Measurements from ENCODE around the gene SLC37A3.

SLC37A3 gene

GRCh38 chr7:140384894-140385545, 13.3 kb downstream of the SLC37A3 start:
- no peaks in the 10 kb centered on the region for H3K9me3 ChIP-seq (ENCODE audit: severe bottlenecking)
- peaks cover 16% of the 10 kb centered on the region for H3K36me3 ChIP-seq
- no peak overlapping the region for H3K4me3 ChIP-seq (ENCODE audit: low read depth, low read length)
- TF ChIP-seq CTCF (IDR thresholded peaks at IDR 0.05; ENCODE audit: low read depth, low read length), result no peak
- no peak overlapping the region for H3K27ac ChIP-seq
- DNase-seq, result no peak
- no peaks in the 10 kb centered on the region for H3K27me3 ChIP-seq (ENCODE audit: insufficient read depth, low read depth, severe bottlenecking)

- Histone ChIP-seq H3K36me3 (peaks cover 25% of the 10 kb centered on the region), H3K27me3 (ENCODE audit: insufficient read depth, low read depth, severe bottlenecking) (no peaks in the 10 kb centered on the region), H3K4me3 (ENCODE audit: low read depth, low read length) (no peak overlapping the region), H3K27ac (no peak overlapping the region), H3K9me3 (ENCODE audit: severe bottlenecking) (no peaks in the 10 kb centered on the region)
- no peak for DNase-seq
- TF ChIP-seq CTCF (IDR thresholded peaks at IDR 0.05; ENCODE audit: low read depth, low read length), result no peak
Measured at GRCh38 chr7:140383954-140384713, 14.2 kb downstream of the SLC37A3 start.

- no peak for DNase-seq
- peaks cover 39% of the 10 kb centered on the region for H3K36me3 ChIP-seq
- no peak overlapping the region for H3K27ac ChIP-seq
- no peaks in the 10 kb centered on the region for H3K9me3 ChIP-seq (ENCODE audit: severe bottlenecking)
- H3K4me3 ChIP-seq (ENCODE audit: low read depth, low read length), result no peak overlapping the region
- H3K27me3 ChIP-seq (ENCODE audit: insufficient read depth, low read depth, severe bottlenecking), result no peaks in the 10 kb centered on the region
- no peak for TF ChIP-seq CTCF (IDR thresholded peaks at IDR 0.05; ENCODE audit: low read depth, low read length)
Measured at GRCh38 chr7:140375892-140376730, 22.2 kb downstream of the SLC37A3 start.

DNA sequence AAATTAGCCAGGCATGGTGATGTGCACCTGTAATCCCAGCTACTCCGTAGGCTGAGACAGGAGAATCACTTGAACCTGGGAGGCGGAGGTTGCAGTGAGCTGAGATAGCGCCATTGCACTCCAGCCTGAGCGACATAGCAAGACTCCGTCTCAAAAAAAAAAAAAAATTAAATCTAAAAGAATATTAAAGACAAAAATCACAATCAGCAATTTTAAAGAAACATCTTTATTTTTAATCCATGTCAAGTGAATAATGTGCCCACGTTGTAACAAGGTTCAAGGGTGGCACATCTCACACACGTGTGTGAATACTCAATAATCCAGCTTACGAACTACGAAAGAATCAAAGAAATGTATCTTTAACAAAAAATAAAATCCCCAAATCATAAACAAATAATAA, 23.0 kb downstream of the SLC37A3 start:
- DNase-seq, result no peak
- TF ChIP-seq CTCF (IDR thresholded peaks at IDR 0.05; ENCODE audit: low read depth, low read length), result no peak
- Histone ChIP-seq H3K27ac (no peak overlapping the region), H3K36me3 (peaks cover 37% of the 10 kb centered on the region), H3K9me3 (ENCODE audit: severe bottlenecking) (no peaks in the 10 kb centered on the region), H3K4me3 (ENCODE audit: low read depth, low read length) (no peak overlapping the region), H3K27me3 (ENCODE audit: insufficient read depth, low read depth, severe bottlenecking) (no peaks in the 10 kb centered on the region)

DNA sequence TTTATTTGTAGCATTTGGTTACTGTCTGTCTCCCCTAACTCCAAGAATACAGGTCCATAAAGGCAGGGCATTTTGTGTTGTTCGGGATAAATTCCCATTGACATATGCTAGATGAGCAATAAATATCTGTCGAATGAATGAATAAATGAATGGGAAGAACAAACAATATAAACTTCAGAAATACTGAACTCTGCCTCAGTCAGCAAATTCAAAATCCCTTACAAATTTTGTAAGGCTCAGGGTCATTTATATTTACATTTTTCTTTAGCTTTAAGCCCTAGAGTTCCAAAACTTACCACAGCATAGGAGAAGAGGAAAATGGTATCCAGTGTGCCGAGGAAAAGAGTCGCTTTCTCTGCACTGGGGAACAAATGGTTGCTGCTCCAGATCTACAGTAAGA, 29.0 kb downstream of the SLC37A3 start:
- Histone ChIP-seq H3K27me3 (ENCODE audit: insufficient read depth, low read depth, severe bottlenecking) (no peaks in the 10 kb centered on the region), H3K27ac (no peak overlapping the region), H3K4me3 (ENCODE audit: low read depth, low read length) (no peak overlapping the region), H3K36me3 (peaks cover 14% of the 10 kb centered on the region), H3K9me3 (ENCODE audit: severe bottlenecking) (no peaks in the 10 kb centered on the region)
- no peak for TF ChIP-seq CTCF (IDR thresholded peaks at IDR 0.05; ENCODE audit: low read depth, low read length)
- DNase-seq, result no peak
